Endothelial cell of umbilical vein (primary cell): Measurements from ENCODE around the gene SNRNP200.

ENCODE experiments used
- EZH2 ChIP-seq: IDR thresholded peaks from 2 replicates; pipeline ENCODE4 v1.6.1; 2012; ENCODE audit warnings: borderline replicate concordance, low read depth, mild to moderate bottlenecking, moderate library complexity, low read length, inconsistent platforms; ENCODE audit not compliant: severe bottlenecking
- GATA2 ChIP-seq: IDR thresholded peaks from 2 replicates; pipeline ENCODE4 v1.7.0; 2011; ENCODE audit warnings: low read depth, mild to moderate bottlenecking, moderate library complexity, mixed read lengths, low read length; ENCODE audit not compliant: insufficient read length, insufficient read depth
- JUN ChIP-seq: IDR thresholded peaks from 2 replicates; pipeline ENCODE4 v1.6.1; 2011; ENCODE audit warnings: borderline replicate concordance, low read depth; ENCODE audit not compliant: insufficient read length, insufficient read depth
- MAX ChIP-seq: IDR thresholded peaks from 2 replicates; pipeline ENCODE4 v1.6.1; 2011; ENCODE audit not compliant: insufficient read depth, insufficient read length
- POLR2A ChIP-seq: IDR thresholded peaks from 2 replicates; pipeline ENCODE4 v1.6.1; 2012; ENCODE audit warnings: low read depth, mild to moderate bottlenecking, control low read depth, low read length
- POLR2AphosphoS5 ChIP-seq: IDR thresholded peaks from 2 replicates; pipeline ENCODE4 v1.6.1; 2012; ENCODE audit warnings: low read depth, mild to moderate bottlenecking, control low read depth, low read length, moderate library complexity; ENCODE audit not compliant: insufficient read depth
- TF ChIP-seq, protein P1 (sequence below), 2 donors: IDR thresholded peaks; 1 replicate in 1 of 2; 2 replicates in 1 of 2; pipeline ENCODE4 v1.5.1; 2011; ENCODE audit warnings: low read length in 2 of 2, mild to moderate bottlenecking in 2 of 2, moderate library complexity in 2 of 2, control low read depth in 1 of 2, inconsistent platforms in 1 of 2, low read depth in 1 of 2; ENCODE audit not compliant: insufficient read depth in 1 of 2; ENCODE audit errors: extremely low read depth in 1 of 2

DNA sequence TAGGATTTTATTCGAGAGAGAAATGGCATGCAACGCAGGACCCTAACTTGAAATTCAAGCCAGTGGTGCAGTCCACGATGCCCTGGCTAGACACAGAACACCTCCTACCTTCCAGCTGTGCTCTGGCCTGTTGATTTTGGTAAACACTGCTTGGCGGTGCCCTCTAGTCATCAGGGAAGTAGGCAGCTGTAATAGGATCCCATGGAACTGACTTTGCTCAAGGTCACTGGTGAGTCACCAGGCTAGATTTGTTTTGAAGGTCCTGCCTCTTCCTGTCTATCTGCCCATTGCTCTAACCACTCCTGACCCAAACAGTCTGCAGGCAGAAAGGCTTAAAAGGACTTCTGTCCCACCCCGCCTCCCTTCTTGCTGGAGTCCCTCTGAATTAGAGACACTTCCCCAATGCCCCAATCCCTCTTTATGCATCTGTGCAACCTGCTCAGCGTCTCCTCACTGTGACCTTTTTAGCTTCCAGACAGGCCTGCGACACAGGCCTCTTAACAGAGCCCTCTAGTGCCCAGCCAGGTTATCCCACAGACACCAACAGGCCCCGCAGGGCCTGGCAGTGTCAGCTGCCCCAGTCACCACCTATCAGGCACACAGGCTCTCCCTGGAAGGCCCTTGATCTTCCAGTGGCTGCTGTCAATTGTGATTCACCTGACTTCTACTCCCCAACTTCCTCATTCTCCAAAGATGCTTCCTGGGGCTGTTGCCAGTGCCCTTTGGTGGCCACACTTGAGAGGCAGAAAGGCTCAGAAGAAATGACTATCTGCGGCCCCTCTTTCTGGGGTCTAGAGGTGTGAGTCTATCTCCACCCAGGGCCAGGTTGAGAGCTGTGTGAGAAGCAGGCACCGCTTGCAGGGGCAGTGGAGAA lies 44.7 kb downstream of the SNRNP200 start:
- TF ChIP-seq POLR2A (no peak), POLR2AphosphoS5 (peak; percentile 79), EZH2 (no peak), GATA2 (no peak), JUN (peak; percentile 93), MAX (no peak)
- TF ChIP-seq, protein P1, sequence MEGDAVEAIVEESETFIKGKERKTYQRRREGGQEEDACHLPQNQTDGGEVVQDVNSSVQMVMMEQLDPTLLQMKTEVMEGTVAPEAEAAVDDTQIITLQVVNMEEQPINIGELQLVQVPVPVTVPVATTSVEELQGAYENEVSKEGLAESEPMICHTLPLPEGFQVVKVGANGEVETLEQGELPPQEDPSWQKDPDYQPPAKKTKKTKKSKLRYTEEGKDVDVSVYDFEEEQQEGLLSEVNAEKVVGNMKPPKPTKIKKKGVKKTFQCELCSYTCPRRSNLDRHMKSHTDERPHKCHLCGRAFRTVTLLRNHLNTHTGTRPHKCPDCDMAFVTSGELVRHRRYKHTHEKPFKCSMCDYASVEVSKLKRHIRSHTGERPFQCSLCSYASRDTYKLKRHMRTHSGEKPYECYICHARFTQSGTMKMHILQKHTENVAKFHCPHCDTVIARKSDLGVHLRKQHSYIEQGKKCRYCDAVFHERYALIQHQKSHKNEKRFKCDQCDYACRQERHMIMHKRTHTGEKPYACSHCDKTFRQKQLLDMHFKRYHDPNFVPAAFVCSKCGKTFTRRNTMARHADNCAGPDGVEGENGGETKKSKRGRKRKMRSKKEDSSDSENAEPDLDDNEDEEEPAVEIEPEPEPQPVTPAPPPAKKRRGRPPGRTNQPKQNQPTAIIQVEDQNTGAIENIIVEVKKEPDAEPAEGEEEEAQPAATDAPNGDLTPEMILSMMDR (IDR thresholded peaks at IDR 0.05; ENCODE audit: extremely low read depth in 1 of 2, insufficient read depth in 1 of 2, low read depth in 1 of 2, low read length in 2 of 2) = peak; percentile 42 to 65
